HG02981 (cell line): ENCODE measurements around the gene VPS26A.
"Not testable (repeated sequence)": the region's sequence is repeated elsewhere in the genome, so short reads cannot be mapped to it uniquely, and the experiment has no call there.

ENCODE experiments used
- ATAC-seq: cut with Tn5 transposase; IDR thresholded peaks from one replicate; pipeline ENCODE4 v1.9.1; 2021; ENCODE audit warnings: mild to moderate bottlenecking, moderate library complexity; ENCODE audit not compliant: unreplicated experiment

Gene VPS26A

DNA sequence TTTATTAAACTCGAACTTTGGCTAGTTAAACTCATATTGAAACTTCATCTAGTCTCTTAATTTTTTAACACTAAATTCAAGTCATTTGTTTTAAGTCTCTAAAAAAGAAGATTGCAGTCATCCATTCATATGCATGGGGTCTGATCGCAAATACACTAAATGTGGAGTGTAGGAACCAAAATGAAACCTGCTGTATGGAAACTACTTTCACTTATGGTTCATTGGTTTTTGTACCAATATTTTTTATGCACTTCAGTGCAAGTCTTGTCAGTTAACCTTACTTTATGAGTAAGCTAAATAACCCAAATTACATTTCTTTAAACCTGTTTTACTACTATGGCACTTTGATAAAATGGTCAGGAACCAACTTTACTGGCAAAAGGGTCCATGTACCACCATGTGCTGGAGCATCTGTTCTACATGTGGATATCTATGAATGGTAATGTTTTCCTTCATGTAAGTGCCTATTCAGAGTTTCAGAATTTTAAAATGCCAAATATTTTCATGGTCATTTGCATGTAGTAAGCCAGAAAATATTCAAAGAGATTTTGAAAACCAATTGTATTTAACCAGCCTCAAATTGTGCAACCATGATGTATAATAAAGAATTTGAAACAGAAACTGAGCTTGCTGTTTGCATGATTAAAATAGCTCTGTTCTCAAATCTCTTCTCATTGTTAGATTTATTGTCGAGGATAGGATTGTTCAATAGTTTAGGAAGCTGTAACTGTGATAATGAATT is 48.4 kb downstream of the VPS26A start:
- no peak for ATAC-seq

DNA sequence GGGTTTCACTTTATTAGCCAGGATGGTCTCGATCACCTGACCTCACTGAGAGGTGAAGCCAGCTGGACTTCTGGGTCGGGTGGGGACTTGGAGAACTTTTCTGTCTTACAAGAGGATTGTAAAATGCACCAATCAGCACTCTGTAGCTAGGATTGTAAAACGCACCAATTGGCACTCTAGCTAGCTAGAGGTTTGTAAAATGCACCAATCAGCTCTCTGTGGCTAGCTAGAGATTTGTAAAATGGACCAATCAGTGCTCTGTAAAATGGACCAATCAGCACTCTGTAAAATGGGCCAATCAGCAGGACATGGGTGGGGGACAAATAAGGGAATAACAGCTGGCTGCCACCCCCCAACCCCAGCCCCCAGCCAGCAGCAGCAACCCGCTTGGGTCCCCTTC is 51.3 kb downstream of the VPS26A start:
- ATAC-seq: not testable (repeated sequence)

DNA sequence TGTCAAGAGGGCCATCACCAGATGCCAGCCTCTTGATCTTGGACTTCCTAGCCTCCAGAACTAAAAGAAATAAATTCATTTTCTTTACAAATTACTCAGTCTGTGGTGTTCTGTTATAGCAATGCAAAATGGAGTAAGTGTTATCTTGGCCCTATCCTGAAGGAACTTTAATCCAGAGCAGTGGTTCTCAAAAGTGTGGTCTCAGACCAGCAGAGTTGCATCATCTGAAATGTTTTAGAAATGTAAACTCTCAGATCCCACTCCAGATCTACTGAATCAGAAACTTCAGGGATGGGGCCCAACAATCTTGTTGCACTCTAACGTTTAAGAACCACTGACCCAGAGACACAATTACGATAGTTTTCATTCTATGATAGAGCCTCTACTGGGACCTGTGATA is 52.8 kb downstream of the VPS26A start:
- ATAC-seq: no peak

DNA sequence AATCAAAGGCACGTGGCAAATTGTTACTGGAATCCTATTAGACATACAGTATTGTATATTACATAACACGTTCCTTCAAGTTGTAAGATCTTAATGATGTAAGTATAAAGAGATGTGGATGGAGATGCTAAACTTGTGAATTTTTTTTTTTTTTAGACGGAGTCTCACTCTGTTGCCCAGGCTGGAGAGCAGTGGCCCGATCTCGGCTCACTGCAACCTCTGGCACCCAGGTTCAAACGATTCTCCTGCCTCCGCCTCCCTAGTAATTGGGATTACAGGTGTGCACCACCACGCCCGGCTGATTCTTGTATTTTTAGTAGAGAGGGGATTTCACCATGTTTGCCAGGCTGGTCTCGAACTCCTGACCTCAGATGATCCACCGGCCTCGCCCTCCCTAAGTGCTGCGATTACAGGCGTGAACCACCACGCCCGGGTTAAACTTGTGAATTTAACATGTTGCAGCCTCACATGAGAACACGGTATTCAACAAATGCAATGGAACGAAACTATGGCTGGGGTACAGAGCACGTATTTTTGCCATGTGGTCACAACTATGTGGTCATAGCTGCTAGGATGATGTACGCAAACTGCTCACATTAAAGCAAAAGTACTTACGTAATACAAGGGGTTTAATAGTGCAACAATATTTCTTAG is 55.2 kb downstream of the VPS26A start:
- ATAC-seq: peak; percentile 19

DNA sequence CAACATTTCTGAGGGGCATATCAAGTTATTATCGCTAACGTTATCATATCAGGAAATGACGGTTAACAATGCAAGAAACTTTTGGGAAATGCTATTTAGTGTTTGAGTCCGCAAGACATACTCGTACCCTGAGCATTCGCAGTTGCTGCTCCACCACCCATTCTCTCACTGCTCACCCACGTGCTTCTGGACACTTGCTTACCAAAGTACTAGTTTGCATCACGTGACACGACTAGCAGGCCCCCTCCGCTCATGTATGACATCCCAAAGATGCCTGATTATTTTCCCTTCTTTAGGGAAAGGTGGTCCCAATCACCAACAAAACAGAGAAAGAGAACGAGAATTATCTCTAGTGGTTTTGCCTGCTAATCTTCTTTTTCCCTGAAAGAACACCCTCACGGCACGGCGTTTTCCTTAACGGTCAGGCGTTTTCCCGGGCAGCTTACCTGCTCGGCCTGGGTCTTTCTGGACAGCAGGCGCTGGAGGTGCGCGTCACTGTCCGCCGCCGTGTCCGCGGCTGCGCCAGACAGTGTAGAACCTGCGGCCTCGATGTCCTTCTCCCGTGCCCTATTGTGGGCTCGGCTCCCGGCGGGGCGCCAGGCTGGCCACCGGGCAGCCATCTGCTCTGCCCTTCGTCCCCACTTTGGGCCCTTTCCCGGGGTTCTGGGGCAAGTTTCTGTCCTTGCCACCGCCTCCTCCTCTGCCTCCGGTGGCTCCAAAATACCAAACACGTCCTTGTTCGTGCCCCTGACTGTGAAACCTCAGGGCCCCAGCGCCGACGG is 56.0 kb downstream of the VPS26A start, which contains the start of gene SUPV3L1:
TSS of gene SUPV3L1 (plus strand) at position 492 of the 782 bp plus-strand sequence. CDS start at position 550, 58 bp downstream.
- peak; percentile 79 for ATAC-seq

DNA sequence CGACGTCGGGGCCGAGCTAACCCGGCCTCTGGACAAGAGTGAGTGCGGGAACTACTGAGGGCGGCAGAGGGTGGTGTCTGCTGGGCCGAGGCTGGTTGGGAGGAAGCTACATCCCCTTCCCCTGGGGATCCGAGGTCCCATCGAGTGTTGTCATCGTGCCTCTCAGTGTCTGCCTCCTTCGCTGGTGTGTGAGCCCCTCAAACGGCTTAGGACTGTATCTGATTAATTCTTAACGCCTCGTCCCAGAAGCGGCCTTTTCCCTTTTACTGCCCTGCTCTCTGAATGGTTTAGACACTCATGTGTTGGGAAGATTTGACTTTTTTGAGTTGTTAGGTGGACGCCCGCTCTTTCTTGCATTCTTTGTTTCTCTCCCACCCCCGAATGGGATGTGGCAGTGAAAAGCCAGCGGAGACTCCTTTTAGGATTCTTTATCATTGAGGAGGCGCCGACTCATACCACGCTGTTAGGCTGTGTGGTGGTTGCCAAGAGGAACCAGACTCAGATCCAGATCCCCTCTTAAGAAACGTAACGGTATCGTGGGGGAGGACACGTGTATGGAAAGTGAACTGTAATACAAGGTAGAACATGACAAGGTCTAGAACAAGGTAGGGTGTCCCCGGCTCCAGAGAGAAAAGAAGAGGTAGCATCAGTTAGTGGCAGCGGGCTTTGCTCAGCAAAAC is 56.7 kb downstream of the VPS26A start:
- ATAC-seq: no peak

DNA sequence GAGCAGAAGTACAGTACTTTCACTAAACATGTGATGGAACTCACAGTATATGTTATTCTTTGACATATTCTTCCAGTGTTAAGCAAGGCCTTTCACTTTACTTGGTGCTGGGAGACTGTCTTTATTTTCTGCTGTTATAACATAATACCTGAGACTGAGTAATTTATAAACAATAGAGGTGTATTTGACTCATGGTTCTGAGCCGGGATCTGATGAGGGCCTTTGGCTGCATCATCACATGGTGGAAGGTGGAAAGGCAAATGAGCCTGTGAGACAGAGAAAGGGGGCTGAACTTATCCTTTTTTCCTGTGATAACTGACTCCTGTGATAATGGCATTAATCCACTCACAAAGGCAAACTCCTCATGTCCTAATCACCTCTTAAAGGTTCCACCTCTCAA is 57.5 kb downstream of the VPS26A start:
- no peak for ATAC-seq

DNA sequence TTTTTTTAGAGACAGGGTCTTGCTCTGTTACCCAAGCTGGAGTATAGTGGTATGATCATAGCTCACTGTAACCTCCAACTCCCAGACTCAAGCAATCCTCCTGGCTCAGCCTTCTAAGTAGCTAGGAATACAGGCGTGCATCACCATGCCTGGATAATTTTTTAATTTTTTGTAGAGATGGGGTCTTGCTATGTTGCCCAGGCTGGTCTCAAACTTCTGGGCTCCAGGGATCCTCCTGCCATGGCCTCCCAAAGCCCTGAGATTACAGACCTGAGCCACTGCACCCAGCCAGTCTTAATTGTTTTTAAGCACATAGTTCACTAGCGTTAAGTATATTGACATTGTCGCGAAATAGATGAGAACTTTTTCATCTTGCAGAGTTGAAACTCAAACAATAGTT is 58.0 kb downstream of the VPS26A start:
- ATAC-seq: no peak

DNA sequence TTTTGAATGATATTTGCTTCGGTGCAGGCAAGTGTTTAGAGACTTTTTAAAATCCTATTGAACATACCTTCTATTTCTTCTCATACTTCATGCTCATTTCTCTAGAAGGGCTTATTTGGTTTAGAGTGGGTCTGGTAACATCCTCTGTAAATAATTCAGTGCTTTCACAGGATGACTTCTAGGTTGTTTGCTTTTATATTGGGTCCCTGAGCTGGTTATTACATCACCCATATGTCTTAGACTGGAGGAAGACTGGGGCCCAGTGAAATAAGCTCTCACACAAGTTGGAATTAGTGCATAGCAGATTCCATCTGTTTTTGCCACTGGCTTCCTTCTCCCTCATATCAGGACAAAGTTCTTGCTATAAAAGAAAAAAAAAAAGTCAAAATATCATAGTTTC is 62.5 kb downstream of the VPS26A start:
- ATAC-seq: no peak

DNA sequence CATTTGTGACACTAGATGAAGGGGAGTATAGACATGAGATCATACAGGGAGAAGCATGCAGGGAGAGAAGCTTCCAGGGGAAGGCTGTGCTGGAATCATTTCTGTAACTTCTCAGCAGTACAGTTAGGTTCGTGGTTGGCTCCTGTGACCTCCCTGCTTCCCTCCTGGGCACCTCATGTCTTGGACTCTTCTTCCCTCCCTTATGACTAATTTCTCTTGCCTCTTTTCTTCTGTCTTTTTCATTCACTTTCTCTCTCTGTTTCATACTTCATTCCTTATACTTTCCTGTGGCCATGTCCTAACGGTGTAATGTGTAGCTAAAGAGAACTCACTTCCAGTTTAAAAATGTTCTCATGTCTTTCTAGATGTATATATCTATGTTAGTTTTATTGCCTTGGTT is 77.1 kb downstream of the VPS26A start:
- ATAC-seq: no peak

DNA sequence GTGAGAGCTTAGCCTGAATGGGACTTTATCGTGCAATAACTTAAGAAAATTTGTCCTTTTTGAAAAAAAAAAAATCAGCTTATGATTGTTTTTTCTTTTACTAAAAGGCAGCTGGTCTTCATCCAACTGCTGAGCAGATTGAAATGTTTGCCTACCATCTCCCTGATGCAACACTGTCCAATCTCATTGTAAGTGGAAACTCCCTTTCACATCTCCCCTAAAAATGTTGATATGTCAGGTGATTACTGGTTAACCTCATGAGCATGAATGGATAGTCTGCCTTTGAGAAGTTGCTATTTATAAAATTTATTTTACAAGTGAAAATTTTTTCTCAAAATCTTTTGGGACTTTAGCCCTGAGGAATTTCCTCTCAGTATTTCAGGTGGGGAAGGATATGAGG is 78.4 kb downstream of the VPS26A start:
- no peak for ATAC-seq

DNA sequence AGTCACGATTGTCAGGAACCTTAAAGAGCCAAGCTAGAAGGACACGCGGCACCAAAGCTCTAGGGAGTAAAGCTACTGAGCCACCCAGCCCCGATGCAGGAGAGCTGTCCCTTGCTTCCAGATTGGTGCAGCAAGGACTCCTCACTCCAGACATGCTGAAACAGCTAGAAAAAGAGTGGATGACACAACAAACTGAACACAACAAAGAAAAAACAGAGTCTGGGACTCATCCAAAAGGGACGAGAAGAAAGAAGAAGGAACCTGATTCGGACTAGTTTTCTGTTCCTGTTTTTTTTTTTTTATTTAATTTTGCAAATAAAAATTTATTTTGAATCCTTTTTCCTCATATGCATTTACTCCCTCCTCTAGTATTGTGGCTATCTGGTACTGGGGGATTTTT is 84.8 kb downstream of the VPS26A start:
- ATAC-seq: no peak

DNA sequence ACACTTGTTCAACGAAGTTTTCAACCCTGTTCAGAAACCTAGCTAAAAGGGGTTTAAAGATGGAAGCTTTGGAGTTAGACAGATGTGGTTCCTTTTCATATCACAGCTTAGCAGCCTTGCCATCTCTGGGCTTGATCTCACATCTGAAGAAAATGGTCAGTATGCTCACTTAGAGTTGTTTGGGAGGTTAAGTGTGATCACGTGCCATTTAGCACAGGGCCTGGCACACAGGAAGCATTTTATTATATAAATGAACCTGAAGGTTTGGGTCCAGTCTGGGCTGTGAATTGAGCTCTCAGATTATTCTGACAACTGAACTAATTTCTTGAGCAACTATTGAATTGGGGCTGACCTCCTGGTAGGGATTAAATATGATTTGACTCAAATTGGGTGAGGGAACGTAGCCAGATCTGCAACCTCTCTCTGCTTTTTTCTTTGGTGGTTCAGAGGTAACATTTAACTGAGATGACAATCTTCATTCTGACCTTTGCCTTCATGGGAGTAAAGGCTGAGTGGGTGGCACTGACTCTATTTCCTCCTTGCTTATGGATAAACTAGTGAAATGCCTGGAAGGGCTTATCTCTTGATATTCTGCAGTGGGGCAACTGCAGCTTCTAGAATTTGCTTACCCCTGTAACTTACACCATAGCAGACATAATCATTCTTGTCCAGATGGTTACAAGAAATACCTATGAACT is 86.0 kb downstream of the VPS26A start:
- no peak for ATAC-seq

DNA sequence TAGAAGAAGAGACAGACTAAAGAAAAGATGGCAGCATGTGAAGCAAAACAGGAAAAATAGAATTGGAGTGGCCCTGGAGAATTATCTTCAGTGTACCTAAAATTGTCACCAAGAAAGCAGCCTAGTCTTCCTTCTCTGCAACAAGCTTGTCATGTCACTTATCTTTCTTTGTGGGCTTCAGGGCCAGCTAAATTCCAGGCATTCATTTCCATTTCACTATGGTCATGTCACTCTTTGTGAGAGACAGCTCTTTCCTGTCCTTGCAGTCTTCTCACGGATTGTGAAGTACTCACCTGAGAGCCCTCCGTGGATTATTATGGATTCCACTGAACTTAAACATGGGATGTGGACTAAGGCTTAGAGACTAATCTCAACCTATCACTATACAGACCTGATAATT is 87.1 kb downstream of the VPS26A start:
- ATAC-seq: no peak

DNA sequence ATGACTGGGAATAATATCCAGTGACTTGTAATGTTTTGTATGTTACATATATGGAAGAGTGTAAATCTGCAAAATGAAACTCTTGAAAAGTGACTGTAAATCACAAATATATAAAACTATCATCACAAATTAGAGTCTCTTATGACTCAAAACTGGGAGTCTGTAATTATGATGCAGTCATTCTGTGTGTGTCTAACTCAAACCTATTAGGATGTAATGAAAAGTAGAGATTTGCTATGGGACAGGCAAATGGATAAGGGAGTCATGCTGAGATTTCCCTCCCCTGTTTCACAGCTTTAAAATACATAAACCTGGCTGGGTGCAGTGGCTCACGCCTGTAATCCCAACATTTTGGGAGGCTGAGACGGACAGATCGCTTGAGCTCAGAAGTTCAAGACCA is 87.5 kb downstream of the VPS26A start:
- ATAC-seq: no peak

DNA sequence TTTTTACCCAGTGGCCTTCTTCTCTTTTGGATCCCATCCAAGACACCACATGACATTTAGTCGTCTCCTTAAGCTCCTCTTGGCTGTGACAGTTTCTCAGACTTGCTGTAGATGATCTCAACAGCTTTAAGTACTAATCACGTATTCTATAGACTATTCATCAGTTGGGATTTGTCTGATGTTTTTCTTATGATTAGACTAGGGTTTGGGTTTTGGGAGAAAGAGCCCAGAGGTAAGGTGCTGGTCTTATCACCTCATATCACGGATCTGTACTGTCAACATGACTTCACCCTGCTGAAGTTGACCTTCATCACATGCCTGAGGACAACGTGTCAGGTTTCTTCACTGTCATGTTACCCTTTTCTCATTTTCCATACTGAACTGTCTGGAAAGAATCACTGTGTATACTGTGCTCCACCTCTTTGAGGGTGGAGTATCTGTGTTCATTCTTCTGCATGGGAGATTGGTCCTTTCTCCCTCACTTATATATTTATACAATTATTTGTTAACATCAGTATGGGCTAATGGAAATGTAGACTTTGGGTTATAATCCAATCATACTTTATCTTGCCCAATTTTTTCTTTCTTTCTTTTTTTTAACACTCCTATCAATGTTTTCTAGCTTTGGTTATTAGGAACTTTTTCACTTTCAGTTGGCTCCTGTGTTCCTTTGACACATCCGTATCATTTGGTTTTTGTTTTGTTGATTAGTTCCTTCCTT is 89.8 kb downstream of the VPS26A start:
- no peak for ATAC-seq

DNA sequence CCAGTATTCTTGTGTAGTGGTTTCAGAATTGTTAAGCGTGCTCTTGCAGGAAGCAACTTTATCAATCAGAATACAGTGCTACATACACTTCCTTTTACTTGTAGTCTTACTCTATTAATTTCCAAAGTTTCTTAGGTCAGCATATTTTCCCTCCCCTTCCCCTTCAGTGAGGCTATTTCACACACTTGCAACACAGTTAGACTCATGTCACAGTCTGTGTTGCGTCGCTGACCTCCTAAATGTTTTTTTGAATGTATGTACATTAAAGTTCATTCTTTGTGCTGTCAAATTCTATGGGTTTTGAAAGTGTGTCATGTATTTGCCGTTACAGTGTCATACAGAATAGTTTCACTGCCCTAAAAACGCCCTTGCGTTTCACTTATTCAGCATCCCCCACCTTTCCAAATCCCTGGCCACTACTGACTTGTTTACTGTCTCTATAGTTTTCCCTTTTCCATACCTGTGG is 90.7 kb downstream of the VPS26A start:
- no peak for ATAC-seq

DNA sequence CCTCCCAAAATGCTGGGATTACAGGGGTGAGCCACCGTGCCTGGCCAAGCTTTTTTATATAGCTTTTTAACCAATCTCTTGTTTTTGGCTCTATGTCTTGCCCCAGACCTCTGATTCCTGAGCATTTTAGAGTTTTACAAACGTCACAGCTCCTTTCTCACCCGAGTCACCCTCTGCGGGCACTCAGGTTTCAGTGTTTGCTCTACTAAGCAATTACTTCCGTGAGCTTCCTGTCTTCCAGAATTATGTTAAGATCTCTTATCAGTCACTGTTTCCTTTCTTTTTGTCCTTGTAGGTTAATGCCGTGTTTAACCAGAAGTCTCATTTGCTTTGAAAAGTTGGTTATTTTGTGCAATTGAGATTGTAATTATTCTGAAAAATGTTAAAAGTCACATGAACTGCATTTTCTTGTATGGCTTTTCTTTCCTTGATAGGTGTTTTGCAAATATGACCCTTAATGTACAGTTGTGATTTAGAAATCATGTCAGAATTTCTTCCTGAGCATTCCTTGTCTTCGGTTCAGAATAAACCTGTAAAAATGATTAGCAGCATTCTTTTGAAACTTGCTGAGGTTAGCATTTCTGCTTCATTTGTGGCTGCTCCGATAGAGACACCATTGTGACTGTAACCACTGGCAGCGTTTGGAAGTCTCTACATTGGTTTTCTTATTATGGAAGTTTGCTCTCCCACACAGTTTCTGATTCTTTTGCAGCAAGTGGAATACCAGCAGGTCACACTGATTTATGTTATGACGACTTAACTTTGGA is 91.6 kb downstream of the VPS26A start:
- no peak for ATAC-seq

DNA sequence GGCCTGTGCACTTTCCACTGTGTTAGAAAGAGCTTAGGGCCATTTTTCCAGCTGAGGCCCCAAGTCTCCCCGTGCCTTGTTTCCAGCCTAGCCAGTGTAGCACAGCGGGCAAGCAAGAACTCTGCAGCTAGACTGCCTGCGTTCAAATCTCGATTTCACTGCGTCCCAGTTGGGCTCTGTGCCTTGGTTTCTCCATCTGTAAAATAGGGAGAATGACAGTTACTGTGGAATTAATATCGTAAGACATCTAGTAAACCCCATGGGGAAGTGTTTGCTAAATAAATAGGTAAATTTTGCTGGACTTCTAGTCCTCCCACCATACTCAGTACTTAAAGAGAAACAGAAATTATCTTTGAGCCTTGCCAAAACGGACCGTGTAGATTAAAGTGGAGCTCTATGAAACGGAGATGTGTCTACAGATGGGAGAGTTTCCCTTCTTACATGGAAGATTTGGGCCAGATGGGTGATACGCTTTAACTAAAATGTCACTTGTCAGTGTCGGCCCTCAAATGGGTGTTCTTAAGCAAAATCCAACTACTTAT is 92.7 kb downstream of the VPS26A start:
- ATAC-seq: no peak
